GM12878 (cell line): ENCODE results near the gene LMAN1L. TPM values are rescaled to one million over a fixed set of nuclear protein-coding genes. Genes with fewer than 3 reads are reported as not detected.

Experiments
- ASH2L ChIP-seq: fragments of 300-600, 200-600 bp; sonication (generic); IDR thresholded peaks from 2 replicates; pipeline ENCODE4 v1.6.1; 2017; ENCODE audit warnings: low read depth, mild to moderate bottlenecking, borderline replicate concordance
- ATF3 ChIP-seq: IDR thresholded peaks from 2 replicates; pipeline ENCODE4 v1.6.1; 2011; ENCODE audit warnings: low read depth, mild to moderate bottlenecking, low read length, moderate library complexity, borderline replicate concordance; ENCODE audit errors: extremely low read depth
- CHD2 ChIP-seq: IDR thresholded peaks from 2 replicates; pipeline ENCODE4 v1.6.1; 2011; ENCODE audit warnings: low read depth, low read length, improper control_type of control experiment, borderline replicate concordance
- HDAC2 ChIP-seq: fragments of 200-600 bp; sonication (generic); IDR thresholded peaks from 2 replicates; pipeline ENCODE4 v1.6.1; 2017
- HDGF ChIP-seq: fragments of 450-650 bp; IDR thresholded peaks from 2 replicates; pipeline ENCODE4 v1.6.1; 2016; ENCODE audit warnings: antibody characterized with exemption
- IKZF1 ChIP-seq: fragments of 450-650 bp; conservative IDR thresholded peaks from 2 replicates; pipeline ENCODE4 v1.6.1; 2017; ENCODE audit warnings: antibody characterized with exemption, mild to moderate bottlenecking
- KAT2A ChIP-seq: conservative IDR thresholded peaks from 2 replicates; pipeline ENCODE4 v1.6.1; 2011; ENCODE audit warnings: low read depth, low read length; ENCODE audit not compliant: control insufficient read depth
- MTA2 ChIP-seq: fragments of 450-650 bp; IDR thresholded peaks from 2 replicates; pipeline ENCODE4 v1.6.1; 2016; ENCODE audit warnings: low read depth, mild to moderate bottlenecking, moderate library complexity
- PKNOX1 ChIP-seq: fragments of 450-650 bp; IDR thresholded peaks from 2 replicates; pipeline ENCODE4 v1.6.1; 2016; ENCODE audit warnings: mild to moderate bottlenecking
- POLR2AphosphoS5 ChIP-seq: IDR thresholded peaks from 2 replicates; pipeline ENCODE4 v1.6.1; 2011; ENCODE audit warnings: mild to moderate bottlenecking, low read length, inconsistent platforms
- RFX5 ChIP-seq: IDR thresholded peaks from 2 replicates; pipeline ENCODE4 v1.6.1; 2011; ENCODE audit warnings: low read depth, low read length, improper control_type of control experiment
- STAT1 ChIP-seq: fragments of 450-650 bp; conservative IDR thresholded peaks from 2 replicates; pipeline ENCODE4 v1.6.1; 2014; ENCODE audit warnings: antibody characterized with exemption, mild to moderate bottlenecking
- TBL1XR1 ChIP-seq: IDR thresholded peaks from 2 replicates; pipeline ENCODE4 v1.6.1; 2012; ENCODE audit warnings: low read depth, low read length, improper control_type of control experiment
- TCF7 ChIP-seq: IDR thresholded peaks from 2 replicates; pipeline ENCODE4 v1.6.1; 2014; ENCODE audit warnings: antibody characterized with exemption, borderline replicate concordance
- USF2 ChIP-seq: IDR thresholded peaks from 2 replicates; pipeline ENCODE4 v1.6.1; 2011; ENCODE audit warnings: low read depth, low read length, improper control_type of control experiment, borderline replicate concordance
- ZNF622 ChIP-seq: fragments of 450-650 bp; IDR thresholded peaks from 2 replicates; pipeline ENCODE4 v1.6.1; 2017; ENCODE audit warnings: mild to moderate bottlenecking, inconsistent platforms
- polyA plus RNA-seq, 11 experiments: library from polyadenylated mRNA; depleted of rRNA in 4 of 11; unstranded in 6 of 11; stranded (reverse) in 5 of 11; fragments of >200 nt; fragmentation: Nextera tagmentation in 4 of 11; fragmentation: Illumina TruSeq in 1 of 11; extraction: Ambion mirVana in 4 of 11; extraction: Trizol in 1 of 11; gene quantifications; 1 replicate in 1 of 11; 2 replicates in 10 of 11; pipeline versions ENCODE4 v1.2.1 to v1.2.3, GENCODE V29; 2011 to 2016; ENCODE audit warnings: inconsistent platforms in 2 of 11, missing spikeins in 2 of 11, low read depth in 1 of 11
- total RNA-seq, 4 experiments: library from RNA; depleted of rRNA in 3 of 4; stranded (reverse); fragments of >200 nt in 3 of 4; fragmentation: Illumina TruSeq in 1 of 4; extraction: Trizol in 1 of 4; gene quantifications; 2 replicates each; pipeline versions ENCODE4 v1.2.1 to v1.2.3, GENCODE V29; 2013 to 2021
- TF ChIP-seq, protein P1 (sequence below): IDR thresholded peaks from 2 replicates; pipeline ENCODE4 v1.6.1; 2012; ENCODE audit warnings: low read length, inconsistent platforms
- TF ChIP-seq, protein P2 (sequence below): IDR thresholded peaks from 2 replicates; pipeline ENCODE4 v1.6.1; 2012; ENCODE audit warnings: low read depth, low read length, improper control_type of control experiment
- TF ChIP-seq, protein P3 (sequence below): fragments of 450-650 bp; IDR thresholded peaks from 2 replicates; pipeline ENCODE4 v1.6.1; 2016; ENCODE audit warnings: mild to moderate bottlenecking, moderate library complexity, borderline replicate concordance

Gene LMAN1L
- total and polyA plus RNA-seq, 10 of the 15 experiments (the other 5 are each of a cell fraction or from before 2014, with no cell fraction given) = not detected

DNA sequence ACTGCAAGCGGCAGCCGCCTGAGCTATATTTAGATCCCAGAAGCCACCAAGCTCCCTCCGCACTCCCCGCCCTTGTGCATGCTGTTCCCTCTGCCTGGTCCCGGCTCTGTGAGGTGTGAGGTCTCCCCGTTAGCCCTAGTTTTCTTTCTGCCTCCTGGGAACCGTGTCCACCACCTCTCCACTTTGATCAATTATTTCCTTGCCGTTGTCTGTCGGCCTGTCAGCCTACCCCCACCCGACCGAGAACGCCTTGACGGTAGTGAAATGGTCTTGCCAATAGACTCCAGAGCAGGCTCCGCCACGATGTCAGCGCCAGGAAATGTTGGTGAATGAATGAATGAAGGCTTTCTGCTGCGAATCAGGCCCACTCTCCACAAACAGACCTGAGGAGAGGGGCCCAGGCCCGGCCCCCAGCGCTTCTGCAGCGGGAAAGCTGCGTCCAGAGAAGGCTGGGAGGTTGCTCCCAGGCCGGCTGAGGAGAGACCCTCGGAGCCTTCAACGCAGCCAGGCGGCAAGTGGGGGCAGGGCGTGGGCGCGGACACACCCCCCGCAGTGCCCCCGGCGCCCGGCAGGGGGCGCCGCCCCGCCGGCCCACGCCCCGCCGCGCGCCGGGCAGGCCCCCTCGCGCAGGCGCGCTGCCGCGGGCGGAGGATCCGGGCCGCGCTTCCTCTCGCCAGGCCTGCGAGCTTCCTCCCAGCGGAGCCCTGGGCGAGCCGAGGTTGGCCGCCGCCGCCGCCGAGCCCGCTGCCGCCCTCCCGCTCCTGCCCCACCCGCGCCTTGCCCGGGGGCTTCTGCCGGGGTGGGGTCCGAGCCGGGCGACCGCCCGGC lies 31.0 kb upstream of the LMAN1L start, which contains the start of gene CSK (continued):
- TF ChIP-seq, protein P1, sequence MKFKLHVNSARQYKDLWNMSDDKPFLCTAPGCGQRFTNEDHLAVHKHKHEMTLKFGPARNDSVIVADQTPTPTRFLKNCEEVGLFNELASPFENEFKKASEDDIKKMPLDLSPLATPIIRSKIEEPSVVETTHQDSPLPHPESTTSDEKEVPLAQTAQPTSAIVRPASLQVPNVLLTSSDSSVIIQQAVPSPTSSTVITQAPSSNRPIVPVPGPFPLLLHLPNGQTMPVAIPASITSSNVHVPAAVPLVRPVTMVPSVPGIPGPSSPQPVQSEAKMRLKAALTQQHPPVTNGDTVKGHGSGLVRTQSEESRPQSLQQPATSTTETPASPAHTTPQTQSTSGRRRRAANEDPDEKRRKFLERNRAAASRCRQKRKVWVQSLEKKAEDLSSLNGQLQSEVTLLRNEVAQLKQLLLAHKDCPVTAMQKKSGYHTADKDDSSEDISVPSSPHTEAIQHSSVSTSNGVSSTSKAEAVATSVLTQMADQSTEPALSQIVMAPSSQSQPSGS = no peak
- TF ChIP-seq HDAC2 (no peak), TBL1XR1 (no peak), POLR2AphosphoS5 (no peak; the same call in 1 of the 2 replicates), ZNF622 (no peak), CHD2 (peak; percentile 79), STAT1 (no peak), HDGF (no peak), PKNOX1 (no peak), RFX5 (no peak), ASH2L (no peak), IKZF1 (peak; percentile 76), KAT2A (no peak), TCF7 (no peak), USF2 (no peak), MTA2 (peak; percentile 18), ATF3 (no peak)
- TF ChIP-seq, protein P2, sequence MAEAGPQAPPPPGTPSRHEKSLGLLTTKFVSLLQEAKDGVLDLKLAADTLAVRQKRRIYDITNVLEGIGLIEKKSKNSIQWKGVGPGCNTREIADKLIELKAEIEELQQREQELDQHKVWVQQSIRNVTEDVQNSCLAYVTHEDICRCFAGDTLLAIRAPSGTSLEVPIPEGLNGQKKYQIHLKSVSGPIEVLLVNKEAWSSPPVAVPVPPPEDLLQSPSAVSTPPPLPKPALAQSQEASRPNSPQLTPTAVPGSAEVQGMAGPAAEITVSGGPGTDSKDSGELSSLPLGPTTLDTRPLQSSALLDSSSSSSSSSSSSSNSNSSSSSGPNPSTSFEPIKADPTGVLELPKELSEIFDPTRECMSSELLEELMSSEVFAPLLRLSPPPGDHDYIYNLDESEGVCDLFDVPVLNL = no peak
- TF ChIP-seq, protein P3, sequence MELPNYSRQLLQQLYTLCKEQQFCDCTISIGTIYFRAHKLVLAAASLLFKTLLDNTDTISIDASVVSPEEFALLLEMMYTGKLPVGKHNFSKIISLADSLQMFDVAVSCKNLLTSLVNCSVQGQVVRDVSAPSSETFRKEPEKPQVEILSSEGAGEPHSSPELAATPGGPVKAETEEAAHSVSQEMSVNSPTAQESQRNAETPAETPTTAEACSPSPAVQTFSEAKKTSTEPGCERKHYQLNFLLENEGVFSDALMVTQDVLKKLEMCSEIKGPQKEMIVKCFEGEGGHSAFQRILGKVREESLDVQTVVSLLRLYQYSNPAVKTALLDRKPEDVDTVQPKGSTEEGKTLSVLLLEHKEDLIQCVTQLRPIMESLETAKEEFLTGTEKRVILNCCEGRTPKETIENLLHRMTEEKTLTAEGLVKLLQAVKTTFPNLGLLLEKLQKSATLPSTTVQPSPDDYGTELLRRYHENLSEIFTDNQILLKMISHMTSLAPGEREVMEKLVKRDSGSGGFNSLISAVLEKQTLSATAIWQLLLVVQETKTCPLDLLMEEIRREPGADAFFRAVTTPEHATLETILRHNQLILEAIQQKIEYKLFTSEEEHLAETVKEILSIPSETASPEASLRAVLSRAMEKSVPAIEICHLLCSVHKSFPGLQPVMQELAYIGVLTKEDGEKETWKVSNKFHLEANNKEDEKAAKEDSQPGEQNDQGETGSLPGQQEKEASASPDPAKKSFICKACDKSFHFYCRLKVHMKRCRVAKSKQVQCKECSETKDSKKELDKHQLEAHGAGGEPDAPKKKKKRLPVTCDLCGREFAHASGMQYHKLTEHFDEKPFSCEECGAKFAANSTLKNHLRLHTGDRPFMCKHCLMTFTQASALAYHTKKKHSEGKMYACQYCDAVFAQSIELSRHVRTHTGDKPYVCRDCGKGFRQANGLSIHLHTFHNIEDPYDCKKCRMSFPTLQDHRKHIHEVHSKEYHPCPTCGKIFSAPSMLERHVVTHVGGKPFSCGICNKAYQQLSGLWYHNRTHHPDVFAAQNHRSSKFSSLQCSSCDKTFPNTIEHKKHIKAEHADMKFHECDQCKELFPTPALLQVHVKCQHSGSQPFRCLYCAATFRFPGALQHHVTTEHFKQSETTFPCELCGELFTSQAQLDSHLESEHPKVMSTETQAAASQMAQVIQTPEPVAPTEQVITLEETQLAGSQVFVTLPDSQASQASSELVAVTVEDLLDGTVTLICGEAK = no peak
